K562 (cell line): ENCODE data around the gene MCRS1. TPM values are rescaled to one million over a fixed set of nuclear protein-coding genes. Genes with fewer than 3 reads are reported as not detected.
A peak's percentile ranks its signal among the peaks of the same experiment; 100 is the strongest.

Source experiments
- ATAC-seq: fragments of 200-7000 bp; cut with Tn5 transposase; 3 replicates; pipeline ENCODE4 v1.9.1; 2020; ENCODE audit warnings: moderate library complexity
- BruUV-seq: library from RNA; stranded (reverse); fragments of 400-500 nt; replicated peaks from 2 replicates; lab custom pipeline; 2021; lab: Mats Ljungman, UMichigan
- CTCF ChIA-PET: fragments of 300-600 bp; formaldehyde crosslinking; extraction: SDS; loops from one replicate; lab custom pipeline; 2021; ENCODE audit warnings: low intra/inter-chr PET ratio; lab: Yijun Ruan, JAX
- POLR2A ChIA-PET: fragments of 300-600, 350-650 bp; sonication (Branson Sonifier 250); formaldehyde crosslinking; extraction: SDS; loops from one replicate; lab custom pipeline; 2021; ENCODE audit warnings: antibody characterized with exemption, inconsistent platforms; lab: Yijun Ruan, JAX
- DNase-seq, 4 experiments: peaks; one replicate each; pipeline versions ENCODE4 v3.0.0 to v3.0.0-alpha.2; 2011 to 2018; ENCODE audit warnings: low spot score in 3 of 4, mixed read lengths in 3 of 4; ENCODE audit errors: extremely low read depth in 1 of 4
- FAIRE-seq: peaks from 2 replicates; lab custom pipeline; 2011; peaks lifted over from hg19 to GRCh38; lab: Jason Lieb, UNC
- H2AFZ ChIP-seq: 2 replicates; pipeline ENCODE4 v1.6.0; 2011; ENCODE audit warnings: low read depth, low read length, control low read depth, inconsistent platforms
- H3K27ac ChIP-seq: fragments of 200-600 bp; 3 replicates; pipeline ENCODE4 v1.8.0; 2011; ENCODE audit warnings: low read depth, mild to moderate bottlenecking, control low read depth, inconsistent platforms, low read length, moderate library complexity, mixed read lengths; ENCODE audit errors: extremely low read depth
- H3K27me3 ChIP-seq, 2 experiments: fragments of 300-600 bp in 1 of 2; 2 replicates in 1 of 2; 3 replicates in 1 of 2; pipeline versions ENCODE4 v1.6.0 to v1.8.0; 2011; ENCODE audit warnings: inconsistent platforms in 2 of 2, low read length in 2 of 2, mild to moderate bottlenecking in 1 of 2, mixed read lengths in 1 of 2, moderate library complexity in 1 of 2; ENCODE audit not compliant: control insufficient read depth in 2 of 2, insufficient read depth in 2 of 2
- H3K36me3 ChIP-seq: fragments of 300-600 bp; 3 replicates; pipeline ENCODE4 v1.8.0; 2011; ENCODE audit warnings: mild to moderate bottlenecking, low read length, inconsistent platforms; ENCODE audit not compliant: control insufficient read depth, insufficient read depth
- H3K4me1 ChIP-seq, 2 experiments: fragments of 200-600 bp in 1 of 2; replicated peaks in 1 of 2; 2 replicates in 1 of 2; 3 replicates in 1 of 2; pipeline versions ENCODE4 v1.5.1 to v1.8.0; 2011; ENCODE audit warnings: inconsistent platforms in 2 of 2, low read length in 2 of 2, mild to moderate bottlenecking in 1 of 2, mixed read lengths in 1 of 2, moderate library complexity in 1 of 2; ENCODE audit not compliant: control insufficient read depth in 2 of 2, insufficient read depth in 2 of 2
- H3K4me2 ChIP-seq: 2 replicates; pipeline ENCODE4 v1.6.1; 2011; ENCODE audit warnings: low read length, control low read depth, inconsistent platforms, mixed read lengths; ENCODE audit not compliant: insufficient read depth
- H3K4me3 ChIP-seq: fragments of 200-600 bp; sonication (generic), shearing (Covaris generic); 2 replicates; pipeline ENCODE4 v1.5.1; 2016; ENCODE audit warnings: control low read depth, inconsistent platforms
- H3K79me2 ChIP-seq: fragments of 200-600 bp; 3 replicates; pipeline ENCODE4 v1.8.0; 2011; ENCODE audit warnings: low read length, inconsistent platforms; ENCODE audit not compliant: control insufficient read depth, insufficient read depth
- H3K9ac ChIP-seq, 2 experiments: 2 replicates each; pipeline versions ENCODE4 v1.6.0 to v1.6.1; 2011; ENCODE audit warnings: low read depth in 2 of 2, low read length in 2 of 2, control low read depth in 1 of 2, inconsistent platforms in 1 of 2, mild to moderate bottlenecking in 1 of 2, mixed read lengths in 1 of 2; ENCODE audit not compliant: insufficient read depth in 1 of 2
- H3K9me1 ChIP-seq: one replicate; pipeline ENCODE4 v1.6.0; 2011; ENCODE audit warnings: inconsistent platforms, mild to moderate bottlenecking, low read length, moderate library complexity; ENCODE audit not compliant: control insufficient read depth, insufficient read depth
- H3K9me3 ChIP-seq: replicated peaks from 2 replicates; pipeline ENCODE4 v1.5.1; 2011; ENCODE audit warnings: low read depth, low read length, inconsistent platforms; ENCODE audit not compliant: control insufficient read depth, insufficient read depth
- H4K20me1 ChIP-seq: replicated peaks from 2 replicates; pipeline ENCODE4 v1.6.1; 2011; ENCODE audit warnings: low read length, inconsistent platforms, mixed read lengths; ENCODE audit not compliant: control insufficient read depth, insufficient read depth
- PTTG1 ChIP-seq: fragments of 450-650 bp; IDR thresholded peaks from 2 replicates; pipeline ENCODE4 v1.6.1; 2016; ENCODE audit warnings: low read depth, mild to moderate bottlenecking, missing genetic modification characterization, missing compliant biosample characterization
- RBFOX2 ChIP-seq: fragments of 200-400 bp; formaldehyde crosslinking; IDR thresholded peaks from 2 replicates; pipeline ENCODE4 v1.6.1; 2017; ENCODE audit warnings: low read depth, mild to moderate bottlenecking, low read length, moderate library complexity
- ZNF280B ChIP-seq: fragments of 250-450 bp; sonication (Bioruptor Pico); IDR thresholded peaks from 2 replicates; pipeline ENCODE4 v1.5.1; 2021; ENCODE audit warnings: mild to moderate bottlenecking
- ZNF449 ChIP-seq: fragments of 250-450 bp; sonication (Bioruptor Pico); IDR thresholded peaks from 2 replicates; pipeline ENCODE4 v1.8.0; 2022; ENCODE audit warnings: moderate library complexity, mild to moderate bottlenecking, inconsistent platforms
- WGBS: fragments of 100-300 bp; shearing (Covaris generic); methylation state at CpG from one replicate; pipeline ENCODE4 v1.1.6; 2016; ENCODE audit warnings: low coverage, mixed read lengths; ENCODE audit not compliant: insufficient coverage; ENCODE audit errors: missing lambda C conversion rate; 5-methylcytosine and 5-hydroxymethylcytosine counted together
- in situ Hi-C: fragments of 300-500 bp; cut with MboI; formaldehyde crosslinking; loops from 4 replicates; pipeline ENCODE4 v1.15.0; 2018; ENCODE audit warnings: inconsistent platforms, mixed read lengths
- intact Hi-C: fragments of 100-400 bp; cut with micrococcal nuclease; formaldehyde crosslinking; loops from 2 replicates; pipeline ENCODE4 v1.14.2; 2022
- polyA plus RNA-seq, 8 experiments: library from polyadenylated mRNA; depleted of rRNA in 4 of 8; stranded (reverse) in 5 of 8; unstranded in 3 of 8; fragments of >200 nt; fragmentation: Nextera tagmentation in 2 of 8; fragmentation: Illumina TruSeq in 1 of 8; extraction: Ambion mirVana in 2 of 8; extraction: Trizol in 1 of 8; gene quantifications; 2 replicates each; pipeline versions ENCODE4 v1.2.1 to v1.2.3, GENCODE V29; 2011 to 2014; ENCODE audit warnings: inconsistent platforms in 1 of 8, missing spikeins in 1 of 8
- total RNA-seq, 7 experiments: library from RNA; depleted of rRNA in 6 of 7; stranded (reverse); fragments of >200 nt in 6 of 7; fragmentation: Illumina TruSeq in 2 of 7; extraction: Trizol in 2 of 7; gene quantifications; 2 replicates each; pipeline versions ENCODE4 v1.2.1 to v1.2.3, GENCODE V29; 2011 to 2021; ENCODE audit warnings: low replicate concordance in 1 of 7

MCRS1 gene
- total and polyA plus RNA-seq, 9 of the 15 experiments (the other 6 are each of a cell fraction or from before 2014, with no cell fraction given), result 50.0 to 100 (median 73.2) TPM

GRCh38 chr12:49563951-49564685 lies 3.8 kb downstream of the MCRS1 start:
- TF ChIP-seq RBFOX2, result peak; percentile 20; the same call in 1 of the 2 replicates
- no peak for TF ChIP-seq ZNF280B (CRISPR knock-in tag)
- TF ChIP-seq ZNF449, result no peak
- no peak for TF ChIP-seq PTTG1 (tag)
- H3K9me1 ChIP-seq, result no peaks in the 10 kb centered on the region
- no peak overlapping the region for H2AFZ ChIP-seq
- no peaks in the 10 kb centered on the region for H4K20me1 ChIP-seq
- WGBS, result 87% methylated on average over 11 of the region's 14 CpGs
- in situ Hi-C loops, result no loop called here
- POLR2A ChIA-PET, result interaction anchor here (0.6 to 2.3 kb wide), 7 partner anchors 8 to 521 kb away, joined by 3 to 10 read pairs (median 4); partner anchors contain the start of gene SPATS2
- H3K36me3 ChIP-seq, result peaks cover 73% of the 10 kb centered on the region; the same call in 2 of the 3 replicates
- FAIRE-seq (no peak), DNase-seq (no peak), ATAC-seq (no peak)
- H3K79me2 ChIP-seq, result peaks cover 30% of the 10 kb centered on the region
- H3K9ac ChIP-seq, result no peak overlapping the region; a peak in 1 of 4 replicates
- no peaks in the 10 kb centered on the region for H3K9me3 ChIP-seq
- no TSS peak for BruUV-seq
- H3K27ac ChIP-seq, result no peak overlapping the region
- intact Hi-C loops, result no loop called here
- no peaks in the 10 kb centered on the region for H3K27me3 ChIP-seq
- H3K4me1 ChIP-seq, result peaks cover 5 to 8% of the 10 kb centered on the region in 2 experiments; a peak in 3 of 5 replicates
- CTCF ChIA-PET, result no interaction called here
- no peak overlapping the region for H3K4me2 ChIP-seq
- no peak overlapping the region for H3K4me3 ChIP-seq
